Right lung (tissue), 10 donors: ENCODE data around the gene GDF3. TPM values are rescaled to one million over a fixed set of nuclear protein-coding genes. Genes with fewer than 3 reads are reported as not detected.
"Not testable (repeated sequence)": the region's sequence is repeated elsewhere in the genome, so short reads cannot be mapped to it uniquely, and the experiment has no call there.

Experiments used
- DNase-seq, 2 donors: peaks; one replicate each; pipeline ENCODE4 v3.0.0-alpha.2; 2013
- long read RNA-seq, 8 donors: transcript quantifications; one replicate each; lab custom pipeline, GENCODE V29; 2026
- polyA plus RNA-seq, 5 donors: library from polyadenylated mRNA; unstranded; fragments of 120-200 nt; gene quantifications; one replicate each; pipeline versions ENCODE4 v1.2.1 to v1.2.3, GENCODE V29; 2013; ENCODE audit warnings: inconsistent platforms in 1 of 5, low replicate concordance in 1 of 5; ENCODE audit not compliant: insufficient read length in 5 of 5, insufficient read depth in 1 of 5

Gene GDF3
- under 1 TPM in 1 of 5 donors, not detected in 4; 0.12 TPM for polyA plus RNA-seq
- long read RNA-seq, donor 1, result 0 reads
- long read RNA-seq, donor 2, result 0 reads
- long read RNA-seq, donor 3, result 0 reads
- long read RNA-seq, donor 4, result 0 reads
- long read RNA-seq, donor 5, result 0 reads
- long read RNA-seq, donor 6, result 0 reads
- long read RNA-seq, donor 7, result 0 reads
- long read RNA-seq, donor 8, result 0 reads

DNA sequence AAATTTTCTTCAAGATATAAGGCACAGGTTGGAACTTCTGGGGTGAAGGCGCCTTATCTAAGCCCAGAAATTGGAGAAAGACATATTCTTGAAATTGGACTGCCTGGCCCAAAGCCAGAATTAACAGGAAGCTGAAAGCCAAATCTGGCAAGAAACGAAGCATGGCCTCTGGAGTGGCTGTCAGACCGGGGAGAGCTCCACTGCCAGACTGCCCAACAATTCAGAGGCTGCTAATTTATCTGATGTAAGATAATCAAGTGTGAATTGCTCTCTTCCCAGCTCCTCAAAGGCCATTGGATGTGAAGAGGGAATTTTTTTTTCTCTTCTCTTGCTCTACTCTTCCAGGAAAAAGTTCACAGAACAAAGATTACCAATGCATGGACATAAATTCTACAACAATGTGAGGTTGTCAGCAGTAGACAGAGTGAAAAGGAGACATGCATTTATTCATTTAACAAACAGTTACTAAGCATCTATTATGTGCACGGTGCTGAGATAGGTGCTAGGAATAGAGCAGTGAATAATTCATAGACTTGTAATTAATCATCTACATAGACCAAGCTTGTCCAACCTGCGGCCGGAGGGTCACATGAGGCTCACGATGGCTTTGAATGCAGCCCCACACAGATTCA is at the start of gene GDF3:
TSS of gene GDF3 (minus strand) at position 210 of the 632 bp plus-strand sequence. CDS start at position 163, 47 bp downstream.
- peak; percentile 33 to 36 for DNase-seq

DNA sequence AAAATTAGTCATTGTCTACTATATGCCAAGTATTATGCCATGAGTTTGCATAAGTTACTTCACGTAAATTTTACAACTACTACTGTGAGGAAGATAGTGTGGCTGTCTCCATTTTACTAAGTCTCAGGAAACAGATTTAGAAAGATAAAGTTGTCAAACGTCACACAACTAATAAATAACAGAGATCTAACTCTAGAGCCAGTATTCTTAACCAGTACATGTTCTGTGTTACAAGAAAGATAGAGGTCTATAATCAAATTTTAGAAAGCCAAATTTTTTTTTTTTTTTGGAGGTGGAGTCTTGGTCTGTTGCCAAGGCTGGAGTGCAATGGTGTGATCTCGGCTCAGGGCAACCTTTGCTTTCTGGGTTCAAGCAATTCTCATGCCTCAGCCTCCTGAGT is 37.4 kb upstream of the GDF3 start:
- DNase-seq, result no peak

DNA sequence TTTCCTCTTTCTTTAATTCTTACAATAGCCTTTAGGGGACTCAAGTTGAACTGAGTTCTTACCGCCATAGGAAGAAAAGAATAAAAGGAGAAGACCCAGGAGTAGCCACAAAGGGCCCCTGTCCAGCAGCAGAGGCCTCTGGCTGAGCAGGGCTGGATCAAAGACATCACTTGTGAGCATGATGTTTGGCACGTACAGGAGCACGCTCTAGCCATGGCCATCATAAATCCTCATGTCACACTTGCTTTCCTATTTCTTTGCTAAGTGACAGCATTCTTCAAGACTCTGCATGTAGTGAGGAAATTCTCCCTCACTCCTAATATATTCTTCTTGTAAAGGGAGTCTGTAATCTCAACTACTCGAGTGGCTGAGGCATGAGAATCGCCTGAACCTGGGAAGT is 35.9 kb upstream of the GDF3 start:
- no peak for DNase-seq

DNA sequence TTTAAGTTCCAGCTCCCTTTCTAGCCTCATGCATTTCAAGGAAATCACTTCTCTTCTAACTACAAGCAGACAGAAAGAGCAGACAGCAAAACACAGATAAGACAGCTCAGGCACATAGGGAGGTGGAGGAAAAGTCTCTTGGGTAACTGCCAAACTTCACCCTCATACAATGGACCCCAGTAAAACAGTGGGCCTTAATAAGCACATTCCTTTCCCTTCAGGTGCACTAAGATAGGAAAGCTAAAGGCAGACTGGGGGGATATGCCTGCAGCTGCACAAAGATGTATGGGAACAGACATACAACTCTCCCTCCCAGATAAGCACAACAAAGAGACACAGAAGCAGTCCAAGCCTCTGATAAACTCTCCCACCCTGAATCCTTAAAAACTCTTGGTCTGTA is 35.4 kb upstream of the GDF3 start:
- DNase-seq, result not testable (repeated sequence)

DNA sequence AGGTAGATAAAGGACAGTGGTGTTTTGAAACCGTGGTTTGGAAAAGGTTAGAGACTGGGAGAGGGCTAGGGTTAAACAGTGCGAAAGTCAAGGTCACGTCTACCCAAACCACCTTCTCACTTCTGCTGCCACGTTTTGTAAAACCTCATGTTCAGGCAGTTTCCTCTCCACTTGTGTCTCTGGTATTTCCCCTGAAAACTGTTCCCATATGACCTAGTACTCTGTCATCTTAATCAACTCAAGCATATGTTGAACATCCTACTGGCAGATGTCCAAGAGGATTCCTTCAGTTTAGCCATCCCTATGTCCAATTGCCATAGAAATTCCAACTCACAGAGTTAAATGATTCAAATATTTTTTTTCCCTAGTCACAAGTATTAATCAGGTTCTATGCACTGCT is 34.2 kb upstream of the GDF3 start:
- no peak for DNase-seq

DNA sequence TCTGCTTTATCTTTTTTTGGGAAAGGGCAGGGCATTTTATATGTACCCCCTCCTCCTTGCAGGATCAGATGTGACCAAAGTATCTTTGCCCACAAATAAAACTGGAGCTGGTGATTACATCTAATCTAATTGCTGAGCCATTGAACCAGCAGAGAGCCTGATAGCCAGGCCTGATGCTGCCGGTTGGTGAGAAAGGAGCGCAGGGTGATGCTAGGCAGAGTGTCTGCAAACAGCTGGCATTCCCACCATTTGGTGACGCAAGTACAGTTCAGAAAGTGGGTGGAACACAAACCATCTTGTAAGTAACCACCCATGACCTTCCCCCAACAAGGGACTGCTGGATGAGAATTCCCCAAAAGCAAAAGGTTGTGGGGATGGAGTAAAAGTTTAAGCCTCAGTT is 28.4 kb upstream of the GDF3 start:
- no peak for DNase-seq

DNA sequence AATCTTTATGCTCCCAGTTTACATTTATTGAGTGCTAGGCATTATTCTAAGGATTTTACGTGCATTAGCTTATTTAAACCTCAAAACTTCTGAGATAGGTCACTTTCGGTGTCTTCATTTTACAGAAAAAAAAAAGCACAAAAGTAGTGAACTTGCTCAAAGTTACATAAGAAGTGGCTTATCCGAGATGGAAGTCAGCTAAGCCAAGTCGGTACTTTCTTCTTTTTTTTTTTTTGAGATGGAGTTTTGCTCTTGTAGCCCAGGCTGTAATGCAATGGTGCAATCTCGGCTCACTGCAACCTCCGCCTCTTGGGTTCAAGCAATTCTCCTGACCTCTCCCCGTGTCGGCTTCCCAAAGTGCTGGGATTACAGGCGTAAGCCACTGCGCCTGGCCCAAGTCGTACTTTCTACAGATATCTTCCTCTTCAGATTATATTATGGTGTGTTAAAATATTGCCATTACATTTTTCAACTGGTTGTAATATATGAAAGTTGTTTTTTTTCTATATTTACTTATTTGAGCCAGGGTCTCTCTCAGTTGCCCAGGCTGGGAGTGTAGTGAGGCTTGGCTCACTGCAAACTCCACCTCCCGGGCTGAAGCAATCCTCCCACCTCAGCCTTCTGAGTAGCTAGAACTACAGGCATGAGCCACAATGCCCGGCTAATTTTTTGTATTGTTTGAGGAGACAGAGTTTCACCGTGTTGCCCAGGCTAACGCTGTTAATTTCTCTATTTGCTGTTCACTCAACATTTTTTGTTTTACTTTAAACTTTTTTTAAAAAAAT is 24.6 kb upstream of the GDF3 start:
- DNase-seq, result no peak

DNA sequence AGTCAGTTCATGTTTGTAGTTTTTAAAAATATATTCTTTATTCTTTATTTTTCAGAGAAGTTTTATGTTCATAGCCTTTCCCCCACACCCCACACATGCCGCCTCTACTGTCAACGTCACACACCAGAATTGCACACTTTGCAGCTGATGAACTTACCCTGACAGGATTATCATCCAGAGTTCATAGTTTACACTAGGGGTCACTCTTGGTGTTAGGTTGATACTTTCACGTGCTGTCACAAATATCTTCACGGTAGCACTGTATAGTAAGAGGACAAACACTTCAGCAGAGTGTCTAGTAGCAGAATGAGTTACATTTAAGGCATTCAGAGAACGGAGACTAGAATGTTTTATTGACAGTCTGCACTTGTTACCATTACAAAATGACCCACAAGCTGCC is 20.8 kb upstream of the GDF3 start:
- DNase-seq, result no peak

DNA sequence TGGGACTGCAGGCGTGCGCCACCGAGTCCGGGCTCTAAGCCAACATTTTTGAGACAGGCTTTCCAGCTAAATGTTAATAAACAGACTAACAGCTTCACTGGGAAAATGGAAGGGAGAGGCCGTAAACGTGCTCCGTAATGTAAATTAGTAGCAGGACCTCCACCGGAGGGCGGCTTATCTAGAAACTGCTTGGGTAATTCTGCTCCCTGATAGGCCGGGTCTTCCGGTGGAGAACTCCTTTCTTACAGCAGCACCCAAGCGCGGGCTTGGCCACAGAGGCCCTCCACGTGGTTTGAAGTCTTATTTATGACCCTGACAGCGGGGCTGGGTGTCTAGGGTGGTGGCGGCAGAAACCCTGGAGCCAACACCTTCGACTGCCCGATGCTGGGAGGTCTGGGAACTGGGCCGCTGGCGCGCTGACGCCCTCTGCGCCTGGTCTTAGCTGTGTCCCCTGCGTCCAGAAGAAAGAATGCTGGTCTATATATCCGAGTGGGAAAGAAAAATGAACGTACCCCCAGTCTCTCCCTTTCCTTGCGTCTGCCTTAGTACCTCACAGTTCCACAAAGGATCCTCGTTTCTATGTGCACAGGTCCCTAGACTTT is 17.4 kb upstream of the GDF3 start:
- DNase-seq, result no peak

DNA sequence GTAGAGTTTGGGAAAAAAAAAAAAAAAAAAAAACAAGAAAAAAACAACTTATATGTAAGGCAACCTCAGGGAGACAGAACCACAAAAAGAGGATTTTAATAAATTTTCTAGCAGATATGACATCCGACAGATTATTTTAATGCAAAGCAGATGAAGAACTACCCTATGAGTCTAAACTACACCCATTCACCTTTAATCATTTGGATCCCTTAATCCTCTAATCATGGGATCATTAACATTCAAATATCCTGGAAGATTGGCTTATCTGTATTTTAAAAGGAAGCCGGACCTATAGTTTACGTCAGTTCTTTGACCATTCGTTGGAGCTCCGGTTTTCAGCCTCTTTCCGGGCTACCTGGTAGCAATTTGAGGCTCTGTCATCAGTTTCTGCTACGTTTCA is 15.6 kb upstream of the GDF3 start, which contains the start of gene DPPA3:
TSS of gene DPPA3 (plus strand) at position 301 of the 400 bp plus-strand sequence. CDS start 138 bp downstream, outside the sequence.
- DNase-seq, result no peak

DNA sequence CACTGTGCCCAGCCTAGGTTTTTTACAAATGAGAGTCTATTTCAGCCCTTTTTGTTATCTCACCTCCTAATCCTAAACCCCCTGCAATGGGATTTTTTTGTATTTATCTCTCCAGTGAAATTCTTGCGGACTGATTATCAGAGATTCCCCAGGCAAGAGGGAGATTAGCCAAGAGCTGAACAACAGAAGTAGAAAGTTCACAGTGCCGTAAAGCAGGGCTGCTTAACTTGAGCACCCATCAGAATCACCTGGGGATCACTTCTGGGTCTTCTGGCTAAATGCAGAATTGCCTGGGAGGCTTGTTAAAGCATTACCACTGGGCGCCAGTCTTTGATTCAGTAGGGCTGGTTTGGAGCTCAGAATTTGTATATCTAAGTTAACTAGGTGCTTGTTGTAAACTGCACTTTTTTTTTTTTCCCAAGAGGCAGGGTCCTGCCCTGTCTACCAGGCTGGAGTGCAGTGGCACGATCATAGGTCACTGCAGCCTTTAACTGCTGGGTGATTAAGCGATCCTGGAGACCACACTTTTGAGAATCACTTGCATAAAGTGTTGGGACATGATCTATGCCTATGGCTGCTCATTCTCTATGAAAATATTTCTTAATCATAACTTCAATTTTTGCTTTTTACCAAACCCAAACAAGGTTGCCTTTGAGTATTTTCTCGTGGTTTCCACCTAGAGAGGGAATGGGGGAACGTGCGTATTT is 14.5 kb upstream of the GDF3 start:
- no peak for DNase-seq

DNA sequence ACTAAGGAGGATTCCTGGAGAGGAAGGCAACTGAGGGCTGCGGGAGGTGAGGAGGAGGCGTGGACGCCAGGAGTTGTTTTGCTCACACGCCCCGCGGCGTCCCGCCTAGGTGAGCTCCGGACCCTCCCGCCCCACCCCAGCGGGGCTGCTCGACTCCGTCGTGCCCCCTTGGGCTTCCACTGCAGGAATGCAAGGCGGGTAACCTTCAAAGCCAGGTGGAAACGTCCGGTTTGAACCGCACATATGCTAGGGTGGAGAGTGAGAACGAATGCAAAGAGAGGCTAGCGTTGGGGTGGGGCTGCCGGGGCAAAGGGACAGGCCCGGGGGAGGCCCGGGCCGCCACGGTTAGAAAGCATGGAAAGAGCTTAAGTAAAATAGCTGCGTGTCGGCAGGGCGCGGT is 10.3 kb upstream of the GDF3 start:
- DNase-seq, result no peak

DNA sequence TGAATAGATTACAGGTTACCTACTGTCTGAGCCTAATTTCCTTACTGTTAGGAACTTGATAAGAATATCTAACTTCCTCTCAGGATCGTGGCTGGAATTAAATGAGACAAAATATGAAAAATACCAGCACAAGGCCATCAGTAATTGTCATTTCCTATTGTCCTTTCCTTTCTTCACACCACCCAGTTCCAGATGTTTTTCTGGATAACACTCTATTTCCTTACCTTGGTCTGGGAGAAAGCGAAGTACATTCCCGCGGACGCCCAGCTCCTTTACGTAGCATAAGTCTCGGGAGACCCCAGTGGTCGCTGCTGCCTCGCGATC is 376 bp downstream of the GDF3 start:
- DNase-seq, result no peak

DNA sequence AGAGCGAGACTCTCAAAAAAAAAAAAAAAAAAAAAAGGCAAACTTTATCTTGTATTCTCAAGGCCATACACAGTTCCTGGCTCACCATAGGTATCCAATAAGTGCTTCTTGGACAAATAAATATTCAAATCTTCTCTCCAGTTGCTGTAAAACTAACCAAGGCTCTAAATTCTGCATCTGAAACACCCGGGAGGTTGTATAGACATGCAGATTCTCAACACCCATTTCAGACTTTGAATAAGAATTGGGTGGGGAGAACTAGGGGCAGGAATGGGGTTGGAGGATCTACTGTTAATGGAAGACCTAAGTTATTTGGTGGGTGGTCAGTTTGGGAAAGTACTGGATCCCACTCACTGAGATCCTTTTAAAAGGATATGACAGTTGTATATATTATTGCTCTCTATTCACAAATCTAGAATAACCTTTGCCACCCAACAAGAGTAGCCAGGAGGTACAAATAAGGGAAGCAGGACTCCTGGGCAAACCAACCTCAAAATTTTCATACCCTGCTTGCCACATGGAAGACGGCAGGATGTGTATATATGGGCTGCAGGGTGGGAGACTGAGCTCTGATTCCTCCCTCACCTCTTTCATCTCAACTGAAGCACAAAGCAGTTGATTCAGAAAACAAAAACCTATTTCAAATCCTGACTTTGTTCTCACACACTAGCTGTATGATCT is 879 bp downstream of the GDF3 start:
- no peak for DNase-seq

DNA sequence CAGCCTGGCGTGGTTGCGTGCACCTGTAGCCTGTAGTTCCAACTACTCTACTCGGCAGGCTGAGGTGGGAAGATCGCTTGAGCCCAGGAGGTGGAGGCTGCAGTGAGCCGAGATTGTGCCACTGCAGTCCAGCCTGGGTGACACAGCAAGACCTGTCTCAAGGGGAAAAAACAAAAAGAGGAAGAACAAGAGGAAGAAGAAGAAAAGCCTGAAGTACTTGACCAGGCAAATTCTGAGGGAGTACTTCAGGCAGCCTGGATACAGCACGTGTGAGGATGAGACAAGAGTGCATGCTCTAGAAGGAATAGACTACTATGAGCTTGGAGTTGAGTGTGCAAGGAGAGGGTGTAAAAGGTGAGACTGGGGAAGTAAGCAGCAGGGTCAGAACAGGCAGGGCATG is 1.8 kb downstream of the GDF3 start:
- no peak for DNase-seq

DNA sequence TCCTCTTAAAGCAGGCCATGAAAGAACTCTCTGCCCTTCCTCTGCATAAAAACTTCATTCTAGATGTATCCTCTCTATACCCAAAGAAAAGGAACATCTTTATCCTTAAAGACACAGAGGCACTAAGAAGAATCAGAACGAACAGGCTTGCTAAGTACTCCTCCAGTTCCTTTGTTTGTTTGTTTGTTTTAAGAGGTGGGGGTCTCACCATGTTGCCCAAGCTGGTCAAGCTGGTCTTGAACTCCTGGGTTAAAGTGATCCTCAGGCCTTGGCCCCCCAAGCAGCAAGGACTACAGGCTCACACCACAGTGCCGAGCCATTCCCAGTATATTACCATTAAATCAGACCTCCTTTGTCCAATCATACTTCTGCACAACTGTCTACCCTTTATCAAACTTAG is 14.0 kb downstream of the GDF3 start:
- DNase-seq, result no peak

DNA sequence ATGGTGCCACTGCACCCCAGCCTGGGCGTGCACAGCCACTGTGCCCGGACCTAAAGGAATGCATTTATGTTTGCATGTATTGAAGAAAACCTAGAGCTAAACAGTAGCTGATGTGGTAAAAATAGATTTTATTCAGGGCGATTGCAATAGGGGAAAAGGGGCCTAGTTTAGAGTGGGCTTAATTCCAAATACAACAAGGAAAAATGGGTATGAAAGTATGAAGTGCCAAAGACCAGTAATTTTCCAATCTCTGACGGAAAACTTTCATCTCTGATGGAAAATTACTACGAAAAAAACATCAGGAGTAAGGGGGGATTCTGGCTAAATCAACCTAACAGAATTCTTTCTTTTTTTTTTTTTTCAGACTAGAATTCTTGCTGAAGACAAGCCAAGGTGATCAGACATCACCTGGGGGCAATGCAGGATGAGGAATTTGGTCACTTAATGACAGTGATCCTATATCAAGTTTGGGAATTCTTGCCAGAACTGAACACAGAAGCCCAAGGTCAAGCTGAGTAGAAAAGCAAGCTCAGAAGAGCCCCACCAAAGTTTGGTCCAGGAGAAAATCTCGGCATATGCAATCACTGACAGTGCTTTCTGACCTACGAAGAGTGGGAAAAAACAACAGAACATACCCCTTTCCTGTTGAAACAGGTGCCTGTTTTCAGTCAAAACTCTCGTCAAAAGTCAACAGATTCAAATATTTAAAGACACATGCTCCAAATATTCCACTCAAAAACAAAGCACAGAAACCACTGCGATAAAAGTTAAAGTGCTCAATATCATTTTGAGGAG is 16.1 kb downstream of the GDF3 start:
- no peak for DNase-seq

DNA sequence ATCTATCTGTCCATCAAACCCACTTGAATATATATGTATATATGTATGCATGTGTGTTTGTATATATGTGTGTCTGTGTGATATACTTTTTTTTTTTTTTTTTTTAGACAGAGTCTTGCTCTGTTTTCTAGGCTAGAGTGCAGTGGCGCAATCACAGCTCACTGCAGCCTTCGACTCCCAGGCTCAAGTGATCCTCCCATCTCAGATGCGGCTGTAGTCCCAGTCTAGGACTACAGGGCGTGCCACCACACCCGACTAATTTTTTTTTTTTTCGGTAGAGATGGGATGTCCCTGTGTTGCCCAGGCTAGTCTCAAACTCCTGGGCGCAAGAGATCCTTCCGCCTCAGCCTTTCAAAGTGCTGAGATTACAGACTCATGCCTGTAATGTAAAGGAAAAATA is 16.8 kb downstream of the GDF3 start:
- DNase-seq, result no peak

DNA sequence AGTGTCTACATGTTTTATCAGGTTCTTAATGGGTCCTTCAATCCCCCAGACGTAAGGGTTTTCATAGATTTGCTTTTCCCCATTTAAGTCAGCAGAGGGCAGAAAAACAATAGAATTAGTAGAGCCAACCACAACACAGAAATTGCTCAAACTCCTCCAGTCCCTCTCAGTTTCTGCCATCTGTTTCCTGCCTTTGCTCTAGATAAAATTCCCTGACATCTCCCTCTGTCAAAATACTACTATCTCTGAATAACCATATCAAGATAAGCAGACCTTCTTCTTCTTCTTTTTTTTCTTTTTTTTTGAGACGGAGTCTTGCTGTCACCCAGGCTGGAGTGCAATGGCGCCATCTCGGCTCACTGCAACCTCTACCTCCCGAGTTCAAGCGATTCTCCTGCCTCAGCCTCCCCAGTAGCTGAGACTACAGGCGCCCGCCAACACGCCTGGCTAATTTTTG is 18.1 kb downstream of the GDF3 start:
- DNase-seq, result peak; percentile 30 to 40

DNA sequence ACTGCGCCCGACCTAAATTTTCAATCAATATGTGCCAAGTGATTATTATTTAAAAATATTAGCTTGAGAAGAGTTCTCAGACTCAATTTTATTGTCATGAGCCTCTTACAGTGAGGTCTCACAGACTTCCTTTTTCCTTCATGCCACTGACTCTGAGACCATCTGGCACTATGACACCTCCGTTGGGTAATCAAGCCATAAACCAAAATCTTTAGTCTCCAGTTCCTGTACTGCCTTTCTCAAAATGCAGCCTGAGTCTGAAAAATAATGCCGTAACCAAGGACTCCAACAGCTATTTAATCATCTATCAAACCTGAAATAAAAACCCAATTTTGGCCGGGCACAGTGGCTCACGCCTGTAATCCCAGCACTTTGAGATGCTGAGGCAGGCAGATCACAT is 20.1 kb downstream of the GDF3 start:
- not testable (repeated sequence) for DNase-seq

DNA sequence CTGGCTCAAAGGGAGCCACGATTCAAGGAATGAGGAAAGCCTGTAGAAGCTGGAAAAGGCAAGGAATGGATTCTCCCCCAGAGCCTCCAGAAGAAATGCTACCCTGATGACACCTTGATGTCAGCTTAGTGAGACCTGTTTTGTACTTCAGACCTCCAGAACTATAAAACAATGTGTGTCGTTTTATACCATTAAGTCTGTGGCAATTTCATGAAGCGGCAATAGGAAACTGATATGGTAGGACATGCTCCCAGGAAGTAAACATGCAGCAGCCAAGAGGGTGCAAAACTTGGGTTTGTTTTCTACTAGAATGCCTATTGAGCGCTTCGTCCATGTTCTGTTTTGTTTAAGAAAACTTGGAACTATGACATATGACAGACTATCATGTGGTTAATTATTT is 27.4 kb downstream of the GDF3 start:
- DNase-seq, result no peak
